Mucosa of rectum (tissue), 2 donors: ENCODE results near the gene SLC2A13.

Source experiments
- H3K27ac ChIP-seq, 2 donors: one replicate each; pipeline ENCODE4 v1.7.0; 2013; ENCODE audit warnings: inconsistent platforms in 2 of 2, low read depth in 2 of 2, low read length in 2 of 2
- H3K27me3 ChIP-seq, 2 donors: one replicate each; pipeline ENCODE4 v1.7.0; 2013; ENCODE audit warnings: low read length in 2 of 2; ENCODE audit not compliant: control insufficient read depth in 2 of 2, insufficient read depth in 2 of 2
- H3K36me3 ChIP-seq, 2 donors: one replicate each; pipeline ENCODE4 v1.7.0; 2013; ENCODE audit warnings: low read length in 2 of 2; ENCODE audit not compliant: control insufficient read depth in 2 of 2, insufficient read depth in 2 of 2
- H3K4me1 ChIP-seq, 2 donors: one replicate each; pipeline ENCODE4 v1.7.0; 2013; ENCODE audit warnings: low read length in 2 of 2, mild to moderate bottlenecking in 1 of 2; ENCODE audit not compliant: control insufficient read depth in 2 of 2, insufficient read depth in 2 of 2
- H3K4me3 ChIP-seq, 2 donors: one replicate each; pipeline ENCODE4 v1.7.0; 2013; ENCODE audit warnings: low read length in 2 of 2
- H3K9ac ChIP-seq, 2 donors: one replicate each; pipeline ENCODE4 v1.7.0; 2013; ENCODE audit warnings: low read length in 2 of 2, low read depth in 1 of 2, mild to moderate bottlenecking in 1 of 2
- H3K9me3 ChIP-seq, 2 donors: one replicate each; pipeline ENCODE4 v1.7.0; 2013; ENCODE audit warnings: low read length in 2 of 2; ENCODE audit not compliant: control insufficient read depth in 2 of 2
- donor health status: healthy.
- donor health status: Normal muscosa, but diverticular disease.

SLC2A13 gene

GRCh38 chr12:39984670-39985069 is 121.2 kb downstream of the SLC2A13 start:
- Histone ChIP-seq H3K9me3 (no peaks in the 10 kb centered on the region), H3K4me1 (peaks cover 0 to 4% of the 10 kb centered on the region in 2 donors), H3K9ac (no peak overlapping the region), H3K4me3 (no peak overlapping the region), H3K27ac (no peak overlapping the region), H3K36me3 (no peaks in the 10 kb centered on the region), H3K27me3 (no peaks in the 10 kb centered on the region)

- H3K9me3 ChIP-seq: no peaks in the 10 kb centered on the region
- no peak overlapping the region for H3K27ac ChIP-seq
- no peak overlapping the region for H3K4me3 ChIP-seq
- no peak overlapping the region for H3K9ac ChIP-seq
- no peaks in the 10 kb centered on the region for H3K27me3 ChIP-seq
- no peaks in the 10 kb centered on the region for H3K4me1 ChIP-seq
- H3K36me3 ChIP-seq: no peaks in the 10 kb centered on the region
These were observed 130.4 kb downstream of the SLC2A13 start for GRCh38 chr12:39975374-39975918.

- H3K9me3 ChIP-seq: no peaks in the 10 kb centered on the region
- no peak overlapping the region for H3K27ac ChIP-seq
- H3K4me3 ChIP-seq: no peak overlapping the region
- H3K36me3 ChIP-seq: no peaks in the 10 kb centered on the region
- H3K9ac ChIP-seq: no peak overlapping the region
- no peaks in the 10 kb centered on the region for H3K27me3 ChIP-seq
- no peaks in the 10 kb centered on the region for H3K4me1 ChIP-seq
These were observed 133.8 kb downstream of the SLC2A13 start for GRCh38 chr12:39972119-39972518.

GRCh38 chr12:39971348-39971747 is 134.5 kb downstream of the SLC2A13 start:
- no peaks in the 10 kb centered on the region for H3K9me3 ChIP-seq
- H3K4me3 ChIP-seq: no peak overlapping the region
- H3K36me3 ChIP-seq: no peaks in the 10 kb centered on the region
- H3K9ac ChIP-seq: no peak overlapping the region
- H3K27ac ChIP-seq: no peak overlapping the region
- H3K4me1 ChIP-seq: no peaks in the 10 kb centered on the region
- H3K27me3 ChIP-seq: no peaks in the 10 kb centered on the region

- Histone ChIP-seq H3K36me3 (no peaks in the 10 kb centered on the region), H3K4me3 (no peak overlapping the region), H3K9me3 (no peaks in the 10 kb centered on the region), H3K27me3 (no peaks in the 10 kb centered on the region), H3K9ac (no peak overlapping the region), H3K4me1 (no peaks in the 10 kb centered on the region), H3K27ac (no peak overlapping the region)
These were observed 139.2 kb downstream of the SLC2A13 start for GRCh38 chr12:39966721-39967120.

GRCh38 chr12:39966256-39966655 is 139.6 kb downstream of the SLC2A13 start:
- no peak overlapping the region for H3K4me3 ChIP-seq
- H3K36me3 ChIP-seq: no peaks in the 10 kb centered on the region
- no peak overlapping the region for H3K9ac ChIP-seq
- H3K9me3 ChIP-seq: no peaks in the 10 kb centered on the region
- H3K27ac ChIP-seq: no peak overlapping the region
- no peaks in the 10 kb centered on the region for H3K27me3 ChIP-seq
- H3K4me1 ChIP-seq: no peaks in the 10 kb centered on the region

- H3K9ac ChIP-seq: no peak overlapping the region
- no peaks in the 10 kb centered on the region for H3K4me1 ChIP-seq
These were observed 146.4 kb downstream of the SLC2A13 start for GRCh38 chr12:39959467-39959866.

GRCh38 chr12:39959031-39959430 is 146.8 kb downstream of the SLC2A13 start:
- H3K4me3 ChIP-seq: no peak overlapping the region
- no peaks in the 10 kb centered on the region for H3K36me3 ChIP-seq
- H3K9ac ChIP-seq: no peak overlapping the region
- H3K27ac ChIP-seq: no peak overlapping the region
- H3K9me3 ChIP-seq: no peaks in the 10 kb centered on the region
- no peaks in the 10 kb centered on the region for H3K4me1 ChIP-seq
- H3K27me3 ChIP-seq: no peaks in the 10 kb centered on the region

More at GRCh38 chr12:39959467-39959866, 146.4 kb downstream of the SLC2A13 start:
- H3K4me3 ChIP-seq: no peak overlapping the region
- H3K27ac ChIP-seq: no peak overlapping the region
- H3K9me3 ChIP-seq: no peaks in the 10 kb centered on the region
- H3K36me3 ChIP-seq: no peaks in the 10 kb centered on the region
- no peaks in the 10 kb centered on the region for H3K27me3 ChIP-seq

GRCh38 chr12:39958377-39958776 is 147.5 kb downstream of the SLC2A13 start:
- Histone ChIP-seq H3K36me3 (no peaks in the 10 kb centered on the region), H3K27ac (no peak overlapping the region), H3K4me3 (no peak overlapping the region), H3K4me1 (no peaks in the 10 kb centered on the region), H3K9ac (no peak overlapping the region), H3K9me3 (no peaks in the 10 kb centered on the region), H3K27me3 (no peaks in the 10 kb centered on the region)

GRCh38 chr12:39956725-39957124 is 149.2 kb downstream of the SLC2A13 start:
- no peaks in the 10 kb centered on the region for H3K4me1 ChIP-seq
- H3K36me3 ChIP-seq: no peaks in the 10 kb centered on the region
- H3K27ac ChIP-seq: no peak overlapping the region
- H3K9me3 ChIP-seq: no peaks in the 10 kb centered on the region
- H3K4me3 ChIP-seq: no peak overlapping the region
- no peak overlapping the region for H3K9ac ChIP-seq
- H3K27me3 ChIP-seq: no peaks in the 10 kb centered on the region
